A172 (cell line): Measurements from ENCODE around the gene FAT1. TPM values are rescaled to one million over a fixed set of nuclear protein-coding genes. Genes with fewer than 3 reads are reported as not detected.

ENCODE experiments used
- DNase-seq: peaks from one replicate; pipeline ENCODE4 v3.0.0-alpha.2; 2015; ENCODE audit warnings: low spot score
- total RNA-seq: library from RNA; depleted of rRNA; stranded (reverse); fragments of >200 nt; shearing (Covaris generic); gene quantifications from 2 replicates; pipeline ENCODE4 v1.2.3, GENCODE V29; 2014

Gene FAT1
- total RNA-seq, 1 experiment from 2014 or later: 128 TPM

GRCh38 chr4:186725469-186726425 lies 2.1 kb upstream of the FAT1 start:
- peak; percentile 66 for DNase-seq

DNA sequence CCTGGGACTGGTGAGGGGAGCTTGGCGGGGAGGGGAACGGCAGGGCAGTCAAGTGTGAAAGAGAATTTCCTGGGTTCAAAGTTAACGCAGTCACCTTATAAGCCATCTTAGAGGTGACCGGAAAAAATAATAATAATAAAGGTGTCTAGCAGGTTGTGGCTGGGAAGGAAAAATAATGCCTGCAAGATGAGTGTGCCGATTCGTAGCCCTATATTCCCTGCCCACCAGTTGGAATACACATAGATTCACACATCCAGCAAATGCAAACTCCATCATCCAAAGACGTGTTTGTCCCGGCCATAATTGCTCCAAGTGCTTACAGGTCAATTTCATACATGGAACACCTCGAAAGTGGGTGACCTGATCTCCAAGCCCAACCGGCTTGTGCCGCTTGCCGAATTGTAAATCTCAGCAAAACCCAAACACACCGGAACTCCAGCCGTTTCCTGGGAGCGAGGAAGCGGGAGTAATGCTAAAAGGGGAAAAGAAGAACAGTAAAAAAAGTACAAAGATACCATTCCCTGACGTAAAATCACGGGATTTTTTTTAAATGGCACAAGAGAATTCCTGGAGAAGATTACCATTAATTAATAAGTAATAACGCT lies 1.3 kb upstream of the FAT1 start:
- no peak for DNase-seq

- no peak for DNase-seq
Observed at GRCh38 chr4:186724058-186724863, 605 bp upstream of the FAT1 start.

DNA sequence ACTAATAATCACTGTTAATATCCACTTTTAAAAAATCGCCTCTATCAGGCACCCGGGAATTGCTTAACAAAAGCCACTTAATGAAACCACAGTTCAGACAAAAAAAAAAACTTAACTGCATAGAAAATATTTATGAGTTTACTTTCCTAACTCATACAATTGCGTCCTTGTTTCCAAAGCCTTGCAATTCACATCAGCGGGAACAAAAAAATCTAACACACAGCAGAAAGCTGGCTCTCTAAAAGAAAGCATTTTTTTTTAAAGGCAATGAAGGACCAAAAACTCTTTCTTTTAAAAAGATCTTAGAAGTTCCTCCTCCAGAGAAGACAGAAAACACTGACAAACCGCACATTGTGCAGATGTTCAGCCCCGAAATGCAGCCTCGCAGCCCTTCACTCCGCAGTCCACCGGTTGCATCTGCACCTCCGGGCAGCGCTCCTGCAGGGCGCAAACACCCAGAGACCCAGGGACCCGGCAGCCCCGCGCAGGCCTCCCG lies 812 bp downstream of the FAT1 start:
- DNase-seq: no peak

- peak; percentile 57 for DNase-seq
Observed at GRCh38 chr4:186719925-186720694, 3.5 kb downstream of the FAT1 start.

DNA sequence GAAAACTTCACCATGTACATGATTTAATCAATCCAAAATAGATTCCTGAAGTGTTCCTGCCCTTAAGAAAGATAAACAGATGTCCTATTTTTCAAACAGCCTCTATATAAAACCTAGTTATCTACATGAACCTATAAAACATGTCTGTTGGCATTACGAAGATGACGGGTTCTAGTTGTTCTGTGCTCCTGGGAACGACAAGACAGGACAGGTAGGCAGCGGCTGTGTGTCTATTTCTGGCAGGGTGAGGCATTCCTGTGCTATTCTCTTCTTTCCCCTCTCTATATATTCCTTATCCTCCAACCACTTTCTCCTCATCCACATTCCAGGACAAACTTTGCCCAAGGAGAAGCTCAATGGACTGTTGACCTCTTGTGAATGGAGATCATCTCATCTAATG lies 6.1 kb downstream of the FAT1 start:
- DNase-seq: no peak

DNA sequence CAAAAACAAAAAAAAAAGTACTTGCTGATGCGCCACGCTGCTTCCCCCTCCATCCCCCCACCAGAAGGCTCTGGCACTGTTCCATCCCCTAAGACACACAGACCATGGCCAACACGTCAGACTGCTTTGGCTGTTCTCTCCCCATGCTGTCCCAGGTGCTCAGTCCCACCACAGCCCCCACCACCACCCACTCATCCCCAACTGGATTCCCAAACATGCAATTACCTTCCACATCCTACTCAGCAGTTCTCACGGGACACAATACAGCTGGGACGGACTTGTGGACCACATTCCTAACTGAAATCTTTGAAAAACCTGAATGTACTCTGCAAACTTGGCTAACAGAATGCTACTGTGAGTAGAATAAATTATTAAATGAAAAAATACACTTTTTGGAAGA lies 8.6 kb downstream of the FAT1 start:
- DNase-seq: no peak

- DNase-seq: no peak
Observed at GRCh38 chr4:186714006-186714675, 9.5 kb downstream of the FAT1 start.

DNA sequence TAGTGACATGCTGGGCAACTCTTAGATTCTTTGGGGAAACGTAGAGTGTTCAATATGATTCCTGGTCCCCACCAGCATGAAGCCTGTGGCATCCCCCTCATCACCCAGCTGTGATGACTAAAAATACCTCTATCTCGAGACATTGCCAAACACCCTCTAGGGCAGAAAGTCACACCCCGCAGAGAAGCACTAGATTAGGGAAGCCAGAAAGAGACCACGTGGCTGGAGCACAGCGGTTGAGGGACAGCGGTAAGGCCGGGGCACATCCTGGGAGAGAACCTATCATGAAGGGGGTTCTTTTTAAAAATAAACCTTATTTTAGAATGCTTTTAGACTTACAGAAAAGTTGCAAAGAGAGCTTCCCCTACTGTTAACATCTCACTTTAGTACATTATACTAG lies 11.0 kb downstream of the FAT1 start:
- DNase-seq: no peak

- DNase-seq: no peak
Observed at GRCh38 chr4:186710521-186711119, 13.0 kb downstream of the FAT1 start.

GRCh38 chr4:186709517-186709916 lies 14.1 kb downstream of the FAT1 start:
- DNase-seq: no peak

GRCh38 chr4:186708554-186708953 lies 15.1 kb downstream of the FAT1 start:
- no peak for DNase-seq

GRCh38 chr4:186707996-186708395 lies 15.7 kb downstream of the FAT1 start:
- DNase-seq: no peak

GRCh38 chr4:186707574-186707973 lies 16.1 kb downstream of the FAT1 start:
- DNase-seq: no peak

GRCh38 chr4:186704057-186704456 lies 19.6 kb downstream of the FAT1 start:
- DNase-seq: no peak

GRCh38 chr4:186703510-186703909 lies 20.1 kb downstream of the FAT1 start:
- no peak for DNase-seq

GRCh38 chr4:186702940-186703339 lies 20.7 kb downstream of the FAT1 start:
- DNase-seq: no peak

GRCh38 chr4:186702297-186702696 lies 21.4 kb downstream of the FAT1 start:
- DNase-seq: no peak

GRCh38 chr4:186701788-186702187 lies 21.9 kb downstream of the FAT1 start:
- DNase-seq: no peak

GRCh38 chr4:186701273-186701672 lies 22.4 kb downstream of the FAT1 start:
- no peak for DNase-seq
